ENCODE data around the gene FCHO2. TPM values are rescaled to one million over a fixed set of nuclear protein-coding genes. Genes with fewer than 3 reads are reported as not detected.
"Not testable (repeated sequence)": the region's sequence is repeated elsewhere in the genome, so short reads cannot be mapped to it uniquely, and the experiment has no call there.

Gene FCHO2
- total and polyA plus RNA-seq, 2 donors (not counting 3 experiments of a cell fraction or from before 2014, with no cell fraction given) = 12.0 to 25.2 TPM

GRCh38 chr5:72934953-72935725 is 20.7 kb upstream of the FCHO2 start:
- not testable (repeated sequence) for H3K27ac ChIP-seq (ENCODE audit: insufficient read depth, low read depth, low read length); FAIRE-seq

GRCh38 chr5:72936893-72937292 is 18.9 kb upstream of the FCHO2 start:
- FAIRE-seq (no peak), DNase-seq (ENCODE audit: low read depth, low spot score) (no peak)
- Histone ChIP-seq H2AFZ (ENCODE audit: low read depth, low read length) (no peak overlapping the region), H3K9ac (replicated peaks; ENCODE audit: extremely low read depth, insufficient read depth, low read length) (no peak overlapping the region), H3K9me3 (replicated peaks; ENCODE audit: control insufficient read depth, insufficient read depth, low read length) (no peaks in the 10 kb centered on the region), H3K9me1 (replicated peaks; ENCODE audit: control insufficient read depth, extremely low read depth, insufficient read depth, low read length) (no peaks in the 10 kb centered on the region), H3K27ac (ENCODE audit: insufficient read depth, low read depth, low read length) (no peak overlapping the region), H4K20me1 (replicated peaks; ENCODE audit: control insufficient read depth, extremely low read depth, insufficient read depth, low read length) (no peaks in the 10 kb centered on the region), H3K36me3 (ENCODE audit: control insufficient read depth in 2 of 2, extremely low read depth in 1 of 2, insufficient read depth in 2 of 2, low read length in 2 of 2) (no peaks in the 10 kb centered on the region), H3K27me3 (ENCODE audit: control insufficient read depth in 2 of 2, insufficient read depth in 2 of 2, low read length in 2 of 2) (no peaks in the 10 kb centered on the region), H3K79me2 (ENCODE audit: control insufficient read depth, insufficient read depth, low read length) (no peaks in the 10 kb centered on the region), H3K4me1 (ENCODE audit: control insufficient read depth, extremely low read depth, insufficient read depth, low read length) (peaks cover 17% of the 10 kb centered on the region), H3K4me3 (replicated peaks in 1 of 3; ENCODE audit: insufficient read depth in 1 of 3, low read depth in 1 of 3, low read length in 3 of 3) (no peak overlapping the region), H3K4me2 (ENCODE audit: insufficient read depth, low read length) (no peak overlapping the region)
- intact Hi-C loops (cut with micrococcal nuclease) (no loop called here), dilution Hi-C loops (cut with MboI; ENCODE audit: extremely low pct_ligation_motif_present, low sequenced_read_pairs) (no loop called here)
- TF ChIP-seq FOS (IDR thresholded peaks at IDR 0.05; ENCODE audit: borderline replicate concordance, insufficient read depth, low read length) (no peak), POLR2A (IDR thresholded peaks at IDR 0.05; ENCODE audit: low read depth, low read length) (no peak), POLR2AphosphoS5 (IDR thresholded peaks at IDR 0.05; ENCODE audit: insufficient read depth, low read depth, low read length) (no peak), GATA2 (IDR thresholded peaks at IDR 0.05; ENCODE audit: insufficient read depth, insufficient read length, low read depth, low read length) (no peak), MYC (IDR thresholded peaks at IDR 0.05; ENCODE audit: low read depth, low read length) (no peak), JUN (IDR thresholded peaks at IDR 0.05; ENCODE audit: borderline replicate concordance, insufficient read depth, insufficient read length, low read depth) (no peak), EZH2 (IDR thresholded peaks at IDR 0.05; ENCODE audit: borderline replicate concordance, low read depth, low read length, severe bottlenecking) (no peak)
- TF ChIP-seq, protein P1, sequence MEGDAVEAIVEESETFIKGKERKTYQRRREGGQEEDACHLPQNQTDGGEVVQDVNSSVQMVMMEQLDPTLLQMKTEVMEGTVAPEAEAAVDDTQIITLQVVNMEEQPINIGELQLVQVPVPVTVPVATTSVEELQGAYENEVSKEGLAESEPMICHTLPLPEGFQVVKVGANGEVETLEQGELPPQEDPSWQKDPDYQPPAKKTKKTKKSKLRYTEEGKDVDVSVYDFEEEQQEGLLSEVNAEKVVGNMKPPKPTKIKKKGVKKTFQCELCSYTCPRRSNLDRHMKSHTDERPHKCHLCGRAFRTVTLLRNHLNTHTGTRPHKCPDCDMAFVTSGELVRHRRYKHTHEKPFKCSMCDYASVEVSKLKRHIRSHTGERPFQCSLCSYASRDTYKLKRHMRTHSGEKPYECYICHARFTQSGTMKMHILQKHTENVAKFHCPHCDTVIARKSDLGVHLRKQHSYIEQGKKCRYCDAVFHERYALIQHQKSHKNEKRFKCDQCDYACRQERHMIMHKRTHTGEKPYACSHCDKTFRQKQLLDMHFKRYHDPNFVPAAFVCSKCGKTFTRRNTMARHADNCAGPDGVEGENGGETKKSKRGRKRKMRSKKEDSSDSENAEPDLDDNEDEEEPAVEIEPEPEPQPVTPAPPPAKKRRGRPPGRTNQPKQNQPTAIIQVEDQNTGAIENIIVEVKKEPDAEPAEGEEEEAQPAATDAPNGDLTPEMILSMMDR (IDR thresholded peaks at IDR 0.05; ENCODE audit: extremely low read depth in 1 of 2, insufficient read depth in 1 of 2, low read depth in 1 of 2, low read length in 2 of 2) = no peak
- TF ChIP-seq, protein P2, sequence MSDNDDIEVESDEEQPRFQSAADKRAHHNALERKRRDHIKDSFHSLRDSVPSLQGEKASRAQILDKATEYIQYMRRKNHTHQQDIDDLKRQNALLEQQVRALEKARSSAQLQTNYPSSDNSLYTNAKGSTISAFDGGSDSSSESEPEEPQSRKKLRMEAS (IDR thresholded peaks at IDR 0.05; ENCODE audit: insufficient read depth, insufficient read length) = no peak
- no TSS peak for BruUV-seq (replicated peaks)
- POLR2A ChIA-PET = no interaction called here
- CTCF ChIA-PET = no interaction called here

More at GRCh38 chr5:72934953-72935725, 20.7 kb upstream of the FCHO2 start:
- BruUV-seq (replicated peaks); H3K9me3 ChIP-seq (replicated peaks; ENCODE audit: control insufficient read depth, insufficient read depth, low read length); CTCF ChIA-PET; H3K9ac ChIP-seq (replicated peaks; ENCODE audit: extremely low read depth, insufficient read depth, low read length); intact Hi-C loops (cut with micrococcal nuclease); H3K36me3 ChIP-seq (ENCODE audit: control insufficient read depth in 2 of 2, extremely low read depth in 1 of 2, insufficient read depth in 2 of 2, low read length in 2 of 2); H3K4me2 ChIP-seq (ENCODE audit: insufficient read depth, low read length); H2AFZ ChIP-seq (ENCODE audit: low read depth, low read length); dilution Hi-C loops (cut with MboI; ENCODE audit: extremely low pct_ligation_motif_present, low sequenced_read_pairs); POLR2A ChIA-PET; H3K4me3 ChIP-seq (replicated peaks in 1 of 3; ENCODE audit: insufficient read depth in 1 of 3, low read depth in 1 of 3, low read length in 3 of 3); H3K9me1 ChIP-seq (replicated peaks; ENCODE audit: control insufficient read depth, extremely low read depth, insufficient read depth, low read length); H4K20me1 ChIP-seq (replicated peaks; ENCODE audit: control insufficient read depth, extremely low read depth, insufficient read depth, low read length); DNase-seq (ENCODE audit: low read depth, low spot score); H3K79me2 ChIP-seq (ENCODE audit: control insufficient read depth, insufficient read depth, low read length); H3K27me3 ChIP-seq (ENCODE audit: control insufficient read depth in 2 of 2, insufficient read depth in 2 of 2, low read length in 2 of 2): not testable (repeated sequence)
- H3K4me1 ChIP-seq (ENCODE audit: control insufficient read depth, extremely low read depth, insufficient read depth, low read length) = peaks cover 17% of the 10 kb centered on the region
